HepG2 (cell line): ENCODE measurements around the gene TEKT5. TPM values are rescaled to one million over a fixed set of nuclear protein-coding genes. Genes with fewer than 3 reads are reported as not detected.

Experiments
- ATM ChIP-seq: fragments of 450-650 bp; IDR thresholded peaks from 2 replicates; pipeline ENCODE4 v1.7.1; 2017; ENCODE audit warnings: mild to moderate bottlenecking, borderline replicate concordance
- CBX2 ChIP-seq, 2 experiments: fragments of 200-600 bp in 1 of 2; sonication (generic); formaldehyde crosslinking in 1 of 2; IDR thresholded peaks; 2 replicates each; pipeline versions ENCODE4 v1.7.0 to v1.8.1; 2018 to 2022; ENCODE audit warnings: low read depth in 2 of 2, low read length in 1 of 2, mild to moderate bottlenecking in 1 of 2, missing genetic modification reagents in 1 of 2
- FOXA3 ChIP-seq: IDR thresholded peaks from 2 replicates; pipeline ENCODE4 v1.6.1; 2016; ENCODE audit warnings: missing genetic modification reagents, missing compliant biosample characterization
- HIVEP1 ChIP-seq: sonication (generic); formaldehyde crosslinking; IDR thresholded peaks from 2 replicates; pipeline ENCODE4 v1.4.0; 2020; ENCODE audit warnings: mild to moderate bottlenecking, missing genetic modification reagents
- MAX ChIP-seq: IDR thresholded peaks from 2 replicates; pipeline ENCODE4 v1.6.1; 2012; ENCODE audit warnings: inconsistent platforms
- MEIS1 ChIP-seq: sonication (generic); formaldehyde crosslinking; IDR thresholded peaks from 2 replicates; pipeline ENCODE4 v1.9.0; 2021; ENCODE audit warnings: mild to moderate bottlenecking, missing genetic modification reagents, moderate library complexity, borderline replicate concordance
- NRL ChIP-seq: sonication (generic); formaldehyde crosslinking; IDR thresholded peaks from 2 replicates; pipeline ENCODE4 v1.5.0; 2020; ENCODE audit warnings: missing genetic modification reagents, mild to moderate bottlenecking, moderate library complexity, borderline replicate concordance
- PAXIP1 ChIP-seq: sonication (generic); formaldehyde crosslinking; conservative IDR thresholded peaks from 2 replicates; pipeline ENCODE4 v1.4.0; 2020; ENCODE audit warnings: mild to moderate bottlenecking, missing genetic modification reagents, moderate library complexity
- ZEB1 ChIP-seq: IDR thresholded peaks from 2 replicates; pipeline ENCODE4 v1.6.1; 2012; ENCODE audit warnings: mild to moderate bottlenecking, low read depth, inconsistent platforms; ENCODE audit not compliant: insufficient replicate concordance
- polyA plus RNA-seq, 8 experiments: library from polyadenylated mRNA; depleted of rRNA in 3 of 8; stranded (reverse) in 7 of 8; unstranded in 1 of 8; fragments of >200 nt; fragmentation: Illumina TruSeq in 4 of 8; extraction: Trizol in 4 of 8; gene quantifications; 2 replicates each; pipeline versions ENCODE4 v1.2.1 to v1.2.3, GENCODE V29; 2011 to 2016; ENCODE audit warnings: low read depth in 4 of 8, missing spikeins in 1 of 8, mixed read lengths in 1 of 8; ENCODE audit not compliant: insufficient read depth in 1 of 8
- total RNA-seq, 5 experiments: library from RNA; depleted of rRNA; stranded (reverse); fragments of >200 nt; fragmentation: Illumina TruSeq; extraction: Trizol; gene quantifications; 2 replicates each; pipeline ENCODE4 v1.2.3, GENCODE V29; 2016; ENCODE audit warnings: low read depth in 1 of 5
- TF ChIP-seq, protein P1 (sequence below), 2 experiments: fragments of 450-650 bp in 1 of 2; sonication (generic) in 1 of 2; formaldehyde crosslinking in 1 of 2; IDR thresholded peaks; 2 replicates each; pipeline versions ENCODE4 v1.6.1 to v1.8.0; 2016 to 2022; ENCODE audit warnings: antibody characterized with exemption in 1 of 2, mild to moderate bottlenecking in 1 of 2, missing genetic modification reagents in 1 of 2
- TF ChIP-seq, protein P2 (sequence below): sonication (generic); formaldehyde crosslinking; IDR thresholded peaks from 2 replicates; pipeline ENCODE4 v1.5.0; 2020; ENCODE audit warnings: missing genetic modification reagents

TEKT5 gene
- total and polyA plus RNA-seq, 2 of the 13 experiments (the other 11 are each of a cell fraction or from before 2014, with no cell fraction given): 0.16 TPM; not detected in 1

DNA sequence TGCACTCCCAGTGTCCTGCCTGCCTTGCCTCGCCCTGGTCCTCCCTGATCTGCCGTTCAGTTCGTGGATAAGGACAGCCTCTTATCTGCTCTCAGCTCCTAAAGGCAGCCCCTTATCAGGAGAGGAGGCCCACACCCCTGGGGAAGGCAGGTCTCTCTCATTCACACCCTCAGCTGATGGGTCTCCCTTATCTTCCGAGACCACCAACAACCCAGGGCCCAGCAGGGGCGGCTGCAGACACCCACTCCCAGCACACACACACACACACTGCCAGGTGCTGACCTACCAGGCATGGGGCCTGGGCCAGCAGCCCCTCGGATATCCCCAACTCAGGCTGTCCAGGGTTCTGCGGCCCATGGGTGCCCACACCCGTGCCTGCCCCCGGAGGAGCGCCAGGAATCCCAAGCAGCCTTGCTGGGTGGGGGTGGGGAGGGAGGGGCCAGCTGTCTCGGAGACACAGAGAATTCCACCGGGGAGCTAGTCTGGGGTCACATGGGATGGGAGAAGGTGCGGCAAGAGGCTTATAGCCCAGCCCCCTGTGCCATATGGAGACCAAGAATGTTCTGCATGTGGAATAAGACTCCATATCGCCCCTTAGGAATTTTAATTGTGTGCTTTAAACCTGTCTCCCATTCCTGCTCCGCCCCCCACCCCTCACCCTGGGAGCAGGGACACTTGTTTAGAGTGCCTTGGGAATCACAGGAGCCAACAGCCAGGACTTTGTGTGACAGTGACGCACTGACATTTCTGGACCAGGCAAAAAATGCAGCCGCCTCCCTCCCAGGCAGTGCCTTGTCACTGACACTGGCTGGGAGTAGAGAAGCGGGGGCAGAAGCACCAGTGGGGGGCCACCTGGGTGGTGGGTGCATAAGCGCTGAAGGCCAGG, 72.5 kb downstream of the TEKT5 start (continued):
- TF ChIP-seq PAXIP1 (CRISPR knock-in tag) (no peak), FOXA3 (no peak), NRL (CRISPR knock-in tag) (peak; percentile 28; the same call in 1 of the 2 replicates), MAX (no peak), ATM (no peak), MEIS1 (CRISPR knock-in tag) (0 out of 2 replicates have a peak, but pooled peaks have one; percentile 17), HIVEP1 (no peak; the same call in 1 of the 2 replicates), CBX2 (IDR thresholded peaks at IDR 0.05; ENCODE audit: low read depth, low read length) (no peak), CBX2 (CRISPR knock-in tag; IDR thresholded peaks at IDR 0.05; ENCODE audit: low read depth) (no peak), ZEB1 (no peak)
- TF ChIP-seq, protein P1, sequence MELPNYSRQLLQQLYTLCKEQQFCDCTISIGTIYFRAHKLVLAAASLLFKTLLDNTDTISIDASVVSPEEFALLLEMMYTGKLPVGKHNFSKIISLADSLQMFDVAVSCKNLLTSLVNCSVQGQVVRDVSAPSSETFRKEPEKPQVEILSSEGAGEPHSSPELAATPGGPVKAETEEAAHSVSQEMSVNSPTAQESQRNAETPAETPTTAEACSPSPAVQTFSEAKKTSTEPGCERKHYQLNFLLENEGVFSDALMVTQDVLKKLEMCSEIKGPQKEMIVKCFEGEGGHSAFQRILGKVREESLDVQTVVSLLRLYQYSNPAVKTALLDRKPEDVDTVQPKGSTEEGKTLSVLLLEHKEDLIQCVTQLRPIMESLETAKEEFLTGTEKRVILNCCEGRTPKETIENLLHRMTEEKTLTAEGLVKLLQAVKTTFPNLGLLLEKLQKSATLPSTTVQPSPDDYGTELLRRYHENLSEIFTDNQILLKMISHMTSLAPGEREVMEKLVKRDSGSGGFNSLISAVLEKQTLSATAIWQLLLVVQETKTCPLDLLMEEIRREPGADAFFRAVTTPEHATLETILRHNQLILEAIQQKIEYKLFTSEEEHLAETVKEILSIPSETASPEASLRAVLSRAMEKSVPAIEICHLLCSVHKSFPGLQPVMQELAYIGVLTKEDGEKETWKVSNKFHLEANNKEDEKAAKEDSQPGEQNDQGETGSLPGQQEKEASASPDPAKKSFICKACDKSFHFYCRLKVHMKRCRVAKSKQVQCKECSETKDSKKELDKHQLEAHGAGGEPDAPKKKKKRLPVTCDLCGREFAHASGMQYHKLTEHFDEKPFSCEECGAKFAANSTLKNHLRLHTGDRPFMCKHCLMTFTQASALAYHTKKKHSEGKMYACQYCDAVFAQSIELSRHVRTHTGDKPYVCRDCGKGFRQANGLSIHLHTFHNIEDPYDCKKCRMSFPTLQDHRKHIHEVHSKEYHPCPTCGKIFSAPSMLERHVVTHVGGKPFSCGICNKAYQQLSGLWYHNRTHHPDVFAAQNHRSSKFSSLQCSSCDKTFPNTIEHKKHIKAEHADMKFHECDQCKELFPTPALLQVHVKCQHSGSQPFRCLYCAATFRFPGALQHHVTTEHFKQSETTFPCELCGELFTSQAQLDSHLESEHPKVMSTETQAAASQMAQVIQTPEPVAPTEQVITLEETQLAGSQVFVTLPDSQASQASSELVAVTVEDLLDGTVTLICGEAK (IDR thresholded peaks at IDR 0.05): no peak
- TF ChIP-seq, protein P1 (CRISPR knock-in tag; IDR thresholded peaks at IDR 0.05): no peak
- TF ChIP-seq, protein P2, sequence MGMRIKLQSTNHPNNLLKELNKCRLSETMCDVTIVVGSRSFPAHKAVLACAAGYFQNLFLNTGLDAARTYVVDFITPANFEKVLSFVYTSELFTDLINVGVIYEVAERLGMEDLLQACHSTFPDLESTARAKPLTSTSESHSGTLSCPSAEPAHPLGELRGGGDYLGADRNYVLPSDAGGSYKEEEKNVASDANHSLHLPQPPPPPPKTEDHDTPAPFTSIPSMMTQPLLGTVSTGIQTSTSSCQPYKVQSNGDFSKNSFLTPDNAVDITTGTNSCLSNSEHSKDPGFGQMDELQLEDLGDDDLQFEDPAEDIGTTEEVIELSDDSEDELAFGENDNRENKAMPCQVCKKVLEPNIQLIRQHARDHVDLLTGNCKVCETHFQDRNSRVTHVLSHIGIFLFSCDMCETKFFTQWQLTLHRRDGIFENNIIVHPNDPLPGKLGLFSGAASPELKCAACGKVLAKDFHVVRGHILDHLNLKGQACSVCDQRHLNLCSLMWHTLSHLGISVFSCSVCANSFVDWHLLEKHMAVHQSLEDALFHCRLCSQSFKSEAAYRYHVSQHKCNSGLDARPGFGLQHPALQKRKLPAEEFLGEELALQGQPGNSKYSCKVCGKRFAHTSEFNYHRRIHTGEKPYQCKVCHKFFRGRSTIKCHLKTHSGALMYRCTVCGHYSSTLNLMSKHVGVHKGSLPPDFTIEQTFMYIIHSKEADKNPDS: no peak
